ENCODE results near the gene MCC. TPM values are rescaled to one million over a fixed set of nuclear protein-coding genes. Genes with fewer than 3 reads are reported as not detected.

Gene MCC
- total and polyA plus RNA-seq, 2 of the 4 experiments (the other 2 are of a cell fraction), result 5.0 to 20.6 TPM

GRCh38 chr5:113463032-113463431, 25.2 kb downstream of the MCC start:
- no peaks in the 10 kb centered on the region for H3K9me1 ChIP-seq (ENCODE audit: insufficient read depth, low read length)
- no peak for TF ChIP-seq FOS (IDR thresholded peaks at IDR 0.05; ENCODE audit: low read depth, low read length)
- TF ChIP-seq, protein P1, sequence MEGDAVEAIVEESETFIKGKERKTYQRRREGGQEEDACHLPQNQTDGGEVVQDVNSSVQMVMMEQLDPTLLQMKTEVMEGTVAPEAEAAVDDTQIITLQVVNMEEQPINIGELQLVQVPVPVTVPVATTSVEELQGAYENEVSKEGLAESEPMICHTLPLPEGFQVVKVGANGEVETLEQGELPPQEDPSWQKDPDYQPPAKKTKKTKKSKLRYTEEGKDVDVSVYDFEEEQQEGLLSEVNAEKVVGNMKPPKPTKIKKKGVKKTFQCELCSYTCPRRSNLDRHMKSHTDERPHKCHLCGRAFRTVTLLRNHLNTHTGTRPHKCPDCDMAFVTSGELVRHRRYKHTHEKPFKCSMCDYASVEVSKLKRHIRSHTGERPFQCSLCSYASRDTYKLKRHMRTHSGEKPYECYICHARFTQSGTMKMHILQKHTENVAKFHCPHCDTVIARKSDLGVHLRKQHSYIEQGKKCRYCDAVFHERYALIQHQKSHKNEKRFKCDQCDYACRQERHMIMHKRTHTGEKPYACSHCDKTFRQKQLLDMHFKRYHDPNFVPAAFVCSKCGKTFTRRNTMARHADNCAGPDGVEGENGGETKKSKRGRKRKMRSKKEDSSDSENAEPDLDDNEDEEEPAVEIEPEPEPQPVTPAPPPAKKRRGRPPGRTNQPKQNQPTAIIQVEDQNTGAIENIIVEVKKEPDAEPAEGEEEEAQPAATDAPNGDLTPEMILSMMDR (conservative IDR thresholded peaks at IDR 0.05; ENCODE audit: low read depth, low read length), result no peak
- TF ChIP-seq, protein P2, sequence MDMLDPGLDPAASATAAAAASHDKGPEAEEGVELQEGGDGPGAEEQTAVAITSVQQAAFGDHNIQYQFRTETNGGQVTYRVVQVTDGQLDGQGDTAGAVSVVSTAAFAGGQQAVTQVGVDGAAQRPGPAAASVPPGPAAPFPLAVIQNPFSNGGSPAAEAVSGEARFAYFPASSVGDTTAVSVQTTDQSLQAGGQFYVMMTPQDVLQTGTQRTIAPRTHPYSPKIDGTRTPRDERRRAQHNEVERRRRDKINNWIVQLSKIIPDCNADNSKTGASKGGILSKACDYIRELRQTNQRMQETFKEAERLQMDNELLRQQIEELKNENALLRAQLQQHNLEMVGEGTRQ (IDR thresholded peaks at IDR 0.05; ENCODE audit: low read depth, low read length), result no peak
- TF ChIP-seq MAZ (IDR thresholded peaks at IDR 0.05; ENCODE audit: borderline replicate concordance, low read depth, low read length), result no peak
- TF ChIP-seq, protein P3, sequence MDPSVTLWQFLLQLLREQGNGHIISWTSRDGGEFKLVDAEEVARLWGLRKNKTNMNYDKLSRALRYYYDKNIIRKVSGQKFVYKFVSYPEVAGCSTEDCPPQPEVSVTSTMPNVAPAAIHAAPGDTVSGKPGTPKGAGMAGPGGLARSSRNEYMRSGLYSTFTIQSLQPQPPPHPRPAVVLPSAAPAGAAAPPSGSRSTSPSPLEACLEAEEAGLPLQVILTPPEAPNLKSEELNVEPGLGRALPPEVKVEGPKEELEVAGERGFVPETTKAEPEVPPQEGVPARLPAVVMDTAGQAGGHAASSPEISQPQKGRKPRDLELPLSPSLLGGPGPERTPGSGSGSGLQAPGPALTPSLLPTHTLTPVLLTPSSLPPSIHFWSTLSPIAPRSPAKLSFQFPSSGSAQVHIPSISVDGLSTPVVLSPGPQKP (IDR thresholded peaks at IDR 0.05; ENCODE audit: borderline replicate concordance, low read depth, low read length), result no peak
- no peak for TF ChIP-seq RFX5 (IDR thresholded peaks at IDR 0.05; ENCODE audit: low read depth, low read length)
- no peak for TF ChIP-seq CHD1 (IDR thresholded peaks at IDR 0.05; ENCODE audit: low read depth, low read length)
- no peak for TF ChIP-seq POLR2A (IDR thresholded peaks at IDR 0.05; ENCODE audit: low read depth, low read length)
- TF ChIP-seq CEBPB (IDR thresholded peaks at IDR 0.05; ENCODE audit: low read depth, low read length), result no peak
- no peak for TF ChIP-seq SMC3 (IDR thresholded peaks at IDR 0.05; ENCODE audit: low read depth, low read length)
- no peak for TF ChIP-seq MXI1 (IDR thresholded peaks at IDR 0.05; ENCODE audit: borderline replicate concordance, low read depth, low read length)
- no peak for TF ChIP-seq RAD21 (IDR thresholded peaks at IDR 0.05; ENCODE audit: low read length)
- TF ChIP-seq MAFK (IDR thresholded peaks at IDR 0.05; ENCODE audit: low read depth, low read length), result no peak
- no peak for TF ChIP-seq NFE2L2 (IDR thresholded peaks at IDR 0.05; ENCODE audit: low read depth, low read length)
- no peak for TF ChIP-seq BHLHE40 (IDR thresholded peaks at IDR 0.05; ENCODE audit: low read depth, low read length)
- CTCF ChIA-PET, result no interaction called here

More at GRCh38 chr5:113463032-113463431, 25.2 kb downstream of the MCC start:
- POLR2A ChIA-PET (ENCODE audit: unreplicated experiment), result no interaction called here
- Histone ChIP-seq H3K4me2 (ENCODE audit: low read depth, low read length) (no peak overlapping the region), H3K23ac (ENCODE audit: low read depth, low read length) (no peak overlapping the region), H3K79me1 (ENCODE audit: low read depth in 1 of 2, low read length in 2 of 2) (no peaks in the 10 kb centered on the region), H4K91ac (ENCODE audit: insufficient read depth, low read depth, low read length) (no peak overlapping the region), H2AK5ac (ENCODE audit: low read depth, low read length) (no peak overlapping the region), H2BK5ac (ENCODE audit: low read depth, low read length, poor library complexity, severe bottlenecking) (no peak overlapping the region), H3K27ac (ENCODE audit: insufficient read depth, low read length) (no peak overlapping the region), H4K5ac (ENCODE audit: low read depth, low read length) (no peak overlapping the region; the same call in 1 of the 2 replicates), H3K56ac (ENCODE audit: extremely low read depth, insufficient read depth, low read length) (no peak overlapping the region), H3K4me3 (ENCODE audit: insufficient read depth, low read depth, low read length) (no peak overlapping the region), H3K9ac (ENCODE audit: low read depth, low read length) (no peak overlapping the region), H2AFZ (replicated peaks; ENCODE audit: low read length, poor library complexity) (no peak overlapping the region), H3K9me3 (ENCODE audit: control insufficient read depth, insufficient read depth, low read length) (no peaks in the 10 kb centered on the region), H3K36me3 (ENCODE audit: control insufficient read depth, insufficient read depth, low read length) (no peaks in the 10 kb centered on the region), H3K27me3 (ENCODE audit: control insufficient read depth, insufficient read depth, low read length) (no peaks in the 10 kb centered on the region), H2BK20ac (ENCODE audit: low read depth, low read length) (no peak overlapping the region), H2BK120ac (ENCODE audit: low read depth, low read length) (no peak overlapping the region), H3K4me1 (ENCODE audit: control insufficient read depth, insufficient read depth, low read length) (peaks cover 5% of the 10 kb centered on the region; the same call in 1 of the 2 replicates), H3K14ac (replicated peaks; ENCODE audit: low read depth, low read length) (no peak overlapping the region), H2BK15ac (ENCODE audit: low read depth, low read length) (no peak overlapping the region), H2AK9ac (replicated peaks; ENCODE audit: low read depth, low read length, poor library complexity) (no peak overlapping the region), H4K8ac (ENCODE audit: low read depth in 2 of 2, low read length in 2 of 2) (no peak overlapping the region), H3K18ac (ENCODE audit: low read depth, low read length) (no peak overlapping the region), H3K4ac (ENCODE audit: low read depth, low read length) (no peak overlapping the region), H4K20me1 (ENCODE audit: insufficient read depth, low read length) (0 out of 2 replicates have a peak, but pooled peaks cover 3% of the 10 kb centered on the region)
- no peak for DNase-seq
- no peak for ATAC-seq (ENCODE audit: low read depth)
- in situ Hi-C loops (cut with MboI; ENCODE audit: low sequenced_read_pairs) (no loop called here), dilution Hi-C loops (cut with HindIII; ENCODE audit: low sequenced_read_pairs, unreplicated experiment) (no loop called here), intact Hi-C loops (cut with micrococcal nuclease) (no loop called here)
- no TSS peak for BruUV-seq (replicated peaks)
